Glutamatergic neuron (in vitro differentiated cells): ENCODE results near the gene ZBTB8B. TPM values are rescaled to one million over a fixed set of nuclear protein-coding genes. Genes with fewer than 3 reads are reported as not detected.
"Not testable (repeated sequence)": the region's sequence is repeated elsewhere in the genome, so short reads cannot be mapped to it uniquely, and the experiment has no call there.

Source experiments
- DNase-seq: peaks from one replicate; pipeline ENCODE4 v3.0.0; 2022
- H3K27ac Mint-ChIP-seq: one replicate; pipeline ENCODE4 v1.8.0; 2020; ENCODE audit warnings: mild to moderate bottlenecking, mixed read lengths, inconsistent platforms; ENCODE audit not compliant: unreplicated experiment
- H3K27me3 Mint-ChIP-seq: one replicate; pipeline ENCODE4 v1.8.0; 2020; ENCODE audit warnings: mild to moderate bottlenecking, moderate library complexity, mixed read lengths, inconsistent platforms; ENCODE audit not compliant: unreplicated experiment
- H3K36me3 Mint-ChIP-seq: one replicate; pipeline ENCODE4 v1.8.0; 2020; ENCODE audit warnings: mild to moderate bottlenecking, mixed read lengths, inconsistent platforms; ENCODE audit not compliant: unreplicated experiment
- H3K4me1 Mint-ChIP-seq: one replicate; pipeline ENCODE4 v1.8.0; 2020; ENCODE audit warnings: mild to moderate bottlenecking, low read depth, mixed read lengths, inconsistent platforms; ENCODE audit not compliant: unreplicated experiment
- H3K4me3 Mint-ChIP-seq: one replicate; pipeline ENCODE4 v1.8.0; 2020; ENCODE audit warnings: mild to moderate bottlenecking, mixed read lengths, inconsistent platforms; ENCODE audit not compliant: unreplicated experiment
- H3K9me3 Mint-ChIP-seq: one replicate; pipeline ENCODE4 v1.8.0; 2020; ENCODE audit warnings: mild to moderate bottlenecking, moderate library complexity, mixed read lengths, inconsistent platforms; ENCODE audit not compliant: unreplicated experiment
- total RNA-seq: library from RNA; stranded (reverse); fragmentation: NEBNext Ultra II Directional; extraction: Animal tissue kit (Norgen Biotek cat#: 25700); gene quantifications from one replicate; pipeline ENCODE4 v1.2.1, GENCODE V29; 2021; ENCODE audit not compliant: unreplicated experiment
- TF ChIP-seq, protein P1 (sequence below): fragments of 200-600 bp; sonication (generic); IDR thresholded peaks from one replicate; pipeline ENCODE4 v1.5.0; 2021; ENCODE audit not compliant: partially characterized antibody, unreplicated experiment

ZBTB8B gene
- total RNA-seq, 1 donor from 2014 or later = 0.44 TPM

DNA sequence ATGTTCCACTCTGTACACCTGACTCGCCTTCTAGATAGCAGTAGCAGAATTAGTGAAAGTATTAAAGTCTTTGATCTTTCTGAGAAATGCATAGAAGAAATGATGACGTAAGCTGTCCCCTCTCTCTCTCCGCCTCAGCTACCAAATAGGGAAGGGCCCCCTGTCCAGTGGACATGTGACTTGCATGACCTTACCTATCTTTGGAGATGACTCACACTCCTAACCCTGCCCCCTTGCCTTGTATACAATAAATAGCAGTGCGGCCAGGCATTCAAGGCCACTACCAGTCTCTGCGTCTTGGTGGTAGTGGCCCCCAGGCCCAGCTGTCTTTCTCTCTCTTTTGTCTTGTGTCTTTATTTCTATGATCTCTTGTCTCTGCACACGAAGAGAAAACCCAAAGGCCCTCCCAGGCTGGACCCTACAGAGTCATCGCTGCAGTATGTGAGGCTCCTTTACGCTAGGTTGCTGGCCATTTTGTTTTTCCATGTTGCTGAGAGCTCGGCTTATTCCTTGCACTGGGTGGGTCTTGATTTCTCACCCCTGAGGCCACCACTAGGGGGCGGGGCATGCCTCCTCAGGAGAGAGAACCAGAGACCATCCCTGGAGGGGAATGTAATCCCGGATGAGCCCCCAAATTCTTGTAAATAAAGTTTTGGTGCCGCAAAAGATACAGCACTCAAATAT is 16.0 kb upstream of the ZBTB8B start:
- H3K27me3 Mint-ChIP-seq = peaks cover 6% of the 10 kb centered on the region
- H3K9me3 Mint-ChIP-seq = peaks cover 8% of the 10 kb centered on the region
- no peak for DNase-seq
- TF ChIP-seq, protein P1, sequence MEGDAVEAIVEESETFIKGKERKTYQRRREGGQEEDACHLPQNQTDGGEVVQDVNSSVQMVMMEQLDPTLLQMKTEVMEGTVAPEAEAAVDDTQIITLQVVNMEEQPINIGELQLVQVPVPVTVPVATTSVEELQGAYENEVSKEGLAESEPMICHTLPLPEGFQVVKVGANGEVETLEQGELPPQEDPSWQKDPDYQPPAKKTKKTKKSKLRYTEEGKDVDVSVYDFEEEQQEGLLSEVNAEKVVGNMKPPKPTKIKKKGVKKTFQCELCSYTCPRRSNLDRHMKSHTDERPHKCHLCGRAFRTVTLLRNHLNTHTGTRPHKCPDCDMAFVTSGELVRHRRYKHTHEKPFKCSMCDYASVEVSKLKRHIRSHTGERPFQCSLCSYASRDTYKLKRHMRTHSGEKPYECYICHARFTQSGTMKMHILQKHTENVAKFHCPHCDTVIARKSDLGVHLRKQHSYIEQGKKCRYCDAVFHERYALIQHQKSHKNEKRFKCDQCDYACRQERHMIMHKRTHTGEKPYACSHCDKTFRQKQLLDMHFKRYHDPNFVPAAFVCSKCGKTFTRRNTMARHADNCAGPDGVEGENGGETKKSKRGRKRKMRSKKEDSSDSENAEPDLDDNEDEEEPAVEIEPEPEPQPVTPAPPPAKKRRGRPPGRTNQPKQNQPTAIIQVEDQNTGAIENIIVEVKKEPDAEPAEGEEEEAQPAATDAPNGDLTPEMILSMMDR = no peak
- no peak overlapping the region for H3K4me3 Mint-ChIP-seq
- no peak overlapping the region for H3K27ac Mint-ChIP-seq
- H3K36me3 Mint-ChIP-seq = peaks cover 12% of the 10 kb centered on the region
- H3K4me1 Mint-ChIP-seq = no peaks in the 10 kb centered on the region

DNA sequence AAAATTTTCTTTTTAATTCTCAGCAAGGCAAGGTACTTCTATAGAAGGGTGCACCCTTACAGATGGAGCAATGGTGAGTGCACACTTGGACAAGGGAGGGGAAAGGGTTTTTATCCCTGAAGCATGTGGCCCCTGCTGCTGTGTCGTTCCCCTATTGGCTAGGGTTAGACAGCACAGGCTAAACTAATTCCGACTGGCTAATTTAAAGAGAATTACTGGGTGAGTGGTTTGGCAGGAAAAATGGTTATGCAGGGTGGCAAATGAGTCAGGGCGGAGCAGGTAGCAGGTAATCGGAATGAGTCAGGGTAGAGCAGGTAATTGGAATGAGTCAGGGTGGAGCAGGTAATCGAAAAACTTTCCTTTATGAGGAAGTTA is 15.4 kb upstream of the ZBTB8B start:
- peaks cover 12% of the 10 kb centered on the region for H3K36me3 Mint-ChIP-seq
- H3K4me3 Mint-ChIP-seq = not testable (repeated sequence)

DNA sequence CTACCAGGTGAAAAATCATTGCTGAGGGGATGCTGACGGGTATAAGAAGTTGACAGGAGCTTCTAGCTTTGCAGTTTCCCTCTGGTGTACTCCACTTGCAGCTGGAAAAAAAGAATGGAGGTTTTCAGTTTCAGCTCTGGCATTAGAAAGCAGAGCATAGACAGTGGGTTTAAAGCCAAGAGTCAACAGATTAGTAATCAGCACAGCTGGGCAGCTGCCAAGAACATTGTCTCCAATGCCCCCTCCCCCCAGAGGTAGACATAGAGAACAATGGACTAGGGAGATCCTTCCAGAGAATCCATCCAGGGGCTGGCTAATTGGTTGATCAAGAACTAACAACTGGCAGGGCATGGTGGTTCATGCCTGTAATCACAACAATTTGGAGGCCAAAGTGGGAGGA is 10.1 kb upstream of the ZBTB8B start:
- TF ChIP-seq, protein P1 = no peak
- H3K9me3 Mint-ChIP-seq = peaks cover 5% of the 10 kb centered on the region
- H3K27me3 Mint-ChIP-seq = peaks cover 4% of the 10 kb centered on the region
- H3K4me1 Mint-ChIP-seq = no peaks in the 10 kb centered on the region
- no peak for DNase-seq
- H3K27ac Mint-ChIP-seq = no peak overlapping the region
- H3K36me3 Mint-ChIP-seq = peaks cover 19% of the 10 kb centered on the region
- H3K4me3 Mint-ChIP-seq = no peak overlapping the region

More for the DNA sequence above, 15.4 kb upstream of the ZBTB8B start:
- H3K27ac Mint-ChIP-seq, H3K4me1 Mint-ChIP-seq, DNase-seq, H3K9me3 Mint-ChIP-seq, H3K27me3 Mint-ChIP-seq: not testable (repeated sequence)

DNA sequence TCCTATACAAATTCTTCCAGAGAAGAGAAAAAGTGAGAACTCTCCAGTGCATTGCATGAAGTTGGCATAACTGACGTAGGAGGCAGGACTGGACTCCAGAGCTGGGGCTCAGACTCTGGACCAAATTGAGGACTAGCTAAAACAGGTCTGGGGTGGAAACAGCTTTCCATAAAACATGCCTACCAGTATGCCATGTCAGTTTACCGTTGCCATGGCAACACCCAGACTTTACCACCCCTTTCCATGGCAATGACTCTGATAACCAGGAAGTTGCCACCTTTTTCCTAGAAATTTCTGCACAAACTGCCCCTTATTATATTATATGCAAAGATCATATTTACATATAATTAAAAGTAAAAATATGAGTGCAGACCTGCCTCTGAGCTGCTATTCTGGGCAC is 8.9 kb upstream of the ZBTB8B start:
- H3K4me3 Mint-ChIP-seq = no peak overlapping the region
- DNase-seq = no peak

DNA sequence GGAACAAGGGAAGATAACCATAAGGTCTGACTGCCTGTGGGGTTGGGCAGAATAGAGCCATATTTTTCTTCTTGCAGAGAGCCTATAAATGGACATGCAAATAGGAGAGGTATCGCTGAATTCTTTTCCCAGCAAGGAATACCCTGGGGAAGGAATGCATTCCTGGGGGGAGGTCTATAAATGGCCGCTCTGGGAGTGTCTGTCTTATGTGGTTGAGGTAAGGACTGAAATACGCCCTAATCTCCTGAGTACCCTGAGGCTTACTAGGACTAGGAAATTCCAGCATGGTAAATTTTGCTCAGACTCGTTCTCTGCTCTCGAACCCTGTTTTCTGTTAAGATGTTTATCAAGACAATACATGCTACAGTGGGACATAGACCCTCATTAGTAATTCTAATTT is 6.1 kb upstream of the ZBTB8B start:
- H3K27ac Mint-ChIP-seq, H3K9me3 Mint-ChIP-seq, H3K27me3 Mint-ChIP-seq, DNase-seq, H3K4me3 Mint-ChIP-seq, H3K4me1 Mint-ChIP-seq: not testable (repeated sequence)
- peaks cover 18% of the 10 kb centered on the region for H3K36me3 Mint-ChIP-seq

More for the DNA sequence above, 8.9 kb upstream of the ZBTB8B start:
- H3K9me3 Mint-ChIP-seq = peaks cover 4% of the 10 kb centered on the region
- H3K27ac Mint-ChIP-seq = no peak overlapping the region
- H3K27me3 Mint-ChIP-seq = peaks cover 4% of the 10 kb centered on the region
- H3K36me3 Mint-ChIP-seq = peaks cover 18% of the 10 kb centered on the region
- H3K4me1 Mint-ChIP-seq = no peaks in the 10 kb centered on the region
- TF ChIP-seq, protein P1 = no peak

DNA sequence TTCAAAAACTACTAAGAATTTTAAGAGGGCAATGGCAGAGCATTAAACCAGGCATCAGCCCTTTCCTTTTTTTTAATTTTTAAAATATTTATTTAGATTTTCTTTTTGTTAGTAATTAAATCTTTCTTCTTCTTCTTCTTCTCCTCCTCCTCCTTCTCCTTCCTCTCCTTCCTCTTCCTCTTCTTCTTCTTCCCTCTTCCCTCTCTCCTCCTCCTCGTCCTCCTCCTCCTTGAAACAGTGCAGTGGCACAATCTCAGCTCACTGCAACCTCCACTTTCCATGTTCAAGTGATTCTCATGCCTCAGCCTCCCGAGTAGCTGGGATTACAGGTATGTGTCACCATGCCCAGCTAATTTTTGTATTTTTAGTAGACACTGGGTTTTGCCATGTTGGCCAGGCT is 1.9 kb upstream of the ZBTB8B start:
- not testable (repeated sequence) for H3K4me3 Mint-ChIP-seq, H3K9me3 Mint-ChIP-seq, H3K27ac Mint-ChIP-seq, H3K27me3 Mint-ChIP-seq, DNase-seq, H3K4me1 Mint-ChIP-seq
- H3K36me3 Mint-ChIP-seq = peaks cover 16% of the 10 kb centered on the region
